OCI-LY1 (cell line): ENCODE results near the gene ZNF670.
"Not testable (repeated sequence)": the region's sequence is repeated elsewhere in the genome, so short reads cannot be mapped to it uniquely, and the experiment has no call there.

Experiments
- H2AFZ ChIP-seq: fragments of 200-600 bp; sonication (generic), shearing (Covaris generic); 2 replicates; pipeline ENCODE4 v1.6.0; 2014; ENCODE audit warnings: antibody characterized with exemption, mild to moderate bottlenecking, low read length
- H3F3A ChIP-seq: fragments of 200-600 bp; sonication (generic), shearing (Covaris generic); 2 replicates; pipeline ENCODE4 v1.6.0; 2014; ENCODE audit warnings: mild to moderate bottlenecking, antibody characterized with exemption, low read length, moderate library complexity; ENCODE audit not compliant: insufficient read depth
- H3K27ac ChIP-seq: fragments of 200-600 bp; sonication (generic); 2 replicates; pipeline ENCODE4 v1.5.1; 2014; ENCODE audit warnings: low read length, mixed run types, mild to moderate bottlenecking, low read depth; ENCODE audit not compliant: poor library complexity, severe bottlenecking
- H3K27me3 ChIP-seq: fragments of 200-600 bp; sonication (generic); 2 replicates; pipeline ENCODE4 v1.6.0; 2014; ENCODE audit warnings: antibody characterized with exemption, mild to moderate bottlenecking, low read length, moderate library complexity; ENCODE audit not compliant: insufficient read depth
- H3K36me3 ChIP-seq: fragments of 200-600 bp; sonication (generic); 2 replicates; pipeline ENCODE4 v1.6.1; 2014; ENCODE audit warnings: mild to moderate bottlenecking, antibody characterized with exemption, low read length, moderate library complexity, mixed read lengths; ENCODE audit not compliant: insufficient read depth
- H3K4me1 ChIP-seq: fragments of 200-600 bp; sonication (generic); 2 replicates; pipeline ENCODE4 v1.5.1; 2014; ENCODE audit warnings: mild to moderate bottlenecking, low read length, moderate library complexity; ENCODE audit not compliant: insufficient read depth, severe bottlenecking
- H3K4me2 ChIP-seq: fragments of 200-600 bp; sonication (generic), shearing (Covaris generic); 2 replicates; pipeline ENCODE4 v1.6.1; 2014; ENCODE audit warnings: low read length
- H3K4me3 ChIP-seq: fragments of 200-600 bp; sonication (generic); 2 replicates; pipeline ENCODE4 v1.5.1; 2014; ENCODE audit warnings: low read length, low read depth, mild to moderate bottlenecking, mixed read lengths; ENCODE audit not compliant: poor library complexity, severe bottlenecking
- H3K79me2 ChIP-seq: fragments of 200-600 bp; shearing (Covaris generic); 2 replicates; pipeline ENCODE4 v1.6.1; 2016; ENCODE audit warnings: mixed run types, low read length, mixed read lengths; ENCODE audit not compliant: insufficient read depth
- H3K9ac ChIP-seq: fragments of 200-600 bp; sonication (generic), shearing (Covaris generic); 2 replicates; pipeline ENCODE4 v1.6.1; 2014; ENCODE audit warnings: mild to moderate bottlenecking, low read length, mixed read lengths
- H3K9me2 ChIP-seq: fragments of 200-600 bp; sonication (generic), shearing (Covaris generic); 2 replicates; pipeline ENCODE4 v1.6.1; 2014; ENCODE audit warnings: low read depth, mild to moderate bottlenecking, low read length, mixed read lengths
- H3K9me3 ChIP-seq: fragments of 200-600 bp; shearing (Covaris generic); 2 replicates; pipeline ENCODE4 v1.6.1; 2014; ENCODE audit warnings: low read length, mixed read lengths
- H4K20me1 ChIP-seq: fragments of 200-600 bp; sonication (generic), shearing (Covaris generic); 2 replicates; pipeline ENCODE4 v1.6.0; 2016; ENCODE audit warnings: mild to moderate bottlenecking, low read length; ENCODE audit not compliant: insufficient read depth
- CTCF ChIP-seq: fragments of 200-600 bp; sonication (generic), shearing (Covaris generic); IDR thresholded peaks from 2 replicates; pipeline ENCODE4 v1.5.1; 2017; ENCODE audit warnings: mild to moderate bottlenecking, antibody characterized with exemption, low read length, moderate library complexity, mixed read lengths
- EZH2 ChIP-seq: fragments of 200-600 bp; sonication (generic), shearing (Covaris generic); IDR thresholded peaks from 2 replicates; pipeline ENCODE4 v1.8.0; 2017; ENCODE audit warnings: borderline replicate concordance, mixed run types, mild to moderate bottlenecking, antibody characterized with exemption, low read length, moderate library complexity, mixed read lengths

Gene ZNF670

GRCh38 chr1:247047260-247047659 is 31.4 kb downstream of the ZNF670 start:
- TF ChIP-seq CTCF (no peak), EZH2 (no peak)
- Histone ChIP-seq H3K9me3 (peaks cover 66% of the 10 kb centered on the region), H4K20me1 (no peaks in the 10 kb centered on the region)

GRCh38 chr1:247043406-247043805 is 35.2 kb downstream of the ZNF670 start:
- Histone ChIP-seq H3K9me2 (no peaks in the 10 kb centered on the region), H3K4me3 (no peak overlapping the region), H3K79me2 (0 out of 2 replicates have a peak, but pooled peaks cover 5% of the 10 kb centered on the region), H3K4me1 (no peaks in the 10 kb centered on the region), H2AFZ (no peak overlapping the region), H3K4me2 (no peak overlapping the region), H3F3A (no peaks in the 10 kb centered on the region), H3K9ac (no peak overlapping the region), H3K9me3 (peaks cover 72% of the 10 kb centered on the region), H3K36me3 (peaks cover 37% of the 10 kb centered on the region), H3K27me3 (no peaks in the 10 kb centered on the region), H4K20me1 (no peaks in the 10 kb centered on the region), H3K27ac (no peak overlapping the region)
- TF ChIP-seq CTCF (no peak), EZH2 (no peak)

More at GRCh38 chr1:247047260-247047659, 31.4 kb downstream of the ZNF670 start:
- Histone ChIP-seq H3K27me3 (no peaks in the 10 kb centered on the region), H3K4me1 (no peaks in the 10 kb centered on the region), H3F3A (no peaks in the 10 kb centered on the region), H3K9me2 (no peaks in the 10 kb centered on the region), H3K27ac (no peak overlapping the region), H3K4me2 (no peak overlapping the region), H2AFZ (no peak overlapping the region), H3K4me3 (no peak overlapping the region), H3K79me2 (0 out of 2 replicates have a peak, but pooled peaks cover 5% of the 10 kb centered on the region), H3K36me3 (peaks cover 13% of the 10 kb centered on the region; the same call in 1 of the 2 replicates), H3K9ac (no peak overlapping the region)

GRCh38 chr1:247037511-247038320 is 40.9 kb downstream of the ZNF670 start:
- Histone ChIP-seq H3K27ac (no peak overlapping the region), H3K9me3 (peaks cover 59% of the 10 kb centered on the region), H3K79me2 (no peaks in the 10 kb centered on the region), H2AFZ (no peak overlapping the region), H4K20me1 (no peaks in the 10 kb centered on the region), H3K4me1 (no peaks in the 10 kb centered on the region), H3K27me3 (no peaks in the 10 kb centered on the region), H3K9ac (no peak overlapping the region), H3K36me3 (peaks cover 63% of the 10 kb centered on the region), H3K9me2 (no peaks in the 10 kb centered on the region), H3F3A (no peaks in the 10 kb centered on the region), H3K4me2 (no peak overlapping the region), H3K4me3 (no peak overlapping the region)
- TF ChIP-seq CTCF (no peak), EZH2 (no peak)

- H3K9ac ChIP-seq, H3K9me2 ChIP-seq, H2AFZ ChIP-seq, H3K4me3 ChIP-seq, H3K4me1 ChIP-seq, H3F3A ChIP-seq, H3K79me2 ChIP-seq, H3K27ac ChIP-seq, H3K4me2 ChIP-seq, H3K27me3 ChIP-seq, H4K20me1 ChIP-seq: not testable (repeated sequence)
- Histone ChIP-seq H3K9me3 (peaks cover 28% of the 10 kb centered on the region), H3K36me3 (peaks cover 28% of the 10 kb centered on the region)
These were observed 46.3 kb downstream of the ZNF670 start for GRCh38 chr1:247032306-247032705.
